Gastrocnemius medialis (tissue), 4 donors: ENCODE results near the gene ARHGAP36.

Experiments
- POLR2A ChIP-seq, 2 donors: fragments of 450-650 bp; IDR thresholded peaks; one replicate each; pipeline ENCODE4 v1.6.1; 2017; ENCODE audit warnings: antibody characterized with exemption in 2 of 2, mild to moderate bottlenecking in 2 of 2, moderate library complexity in 2 of 2
- TF ChIP-seq, protein P1 (sequence below), 5 experiments: fragments of 450-650 bp in 3 of 5; fragments of 200-600 bp in 2 of 5; sonication (generic) in 2 of 5; IDR thresholded peaks in 4 of 5; conservative IDR thresholded peaks in 1 of 5; 1 replicate in 4 of 5; 2 replicates in 1 of 5; pipeline ENCODE4 v1.5.1; 2016 to 2019; ENCODE audit warnings: antibody characterized with exemption in 5 of 5, mild to moderate bottlenecking in 3 of 5, moderate library complexity in 3 of 5

GRCh38 chrX:131047180-131047579 lies 11.0 kb upstream of the ARHGAP36 start:
- TF ChIP-seq, protein P1, sequence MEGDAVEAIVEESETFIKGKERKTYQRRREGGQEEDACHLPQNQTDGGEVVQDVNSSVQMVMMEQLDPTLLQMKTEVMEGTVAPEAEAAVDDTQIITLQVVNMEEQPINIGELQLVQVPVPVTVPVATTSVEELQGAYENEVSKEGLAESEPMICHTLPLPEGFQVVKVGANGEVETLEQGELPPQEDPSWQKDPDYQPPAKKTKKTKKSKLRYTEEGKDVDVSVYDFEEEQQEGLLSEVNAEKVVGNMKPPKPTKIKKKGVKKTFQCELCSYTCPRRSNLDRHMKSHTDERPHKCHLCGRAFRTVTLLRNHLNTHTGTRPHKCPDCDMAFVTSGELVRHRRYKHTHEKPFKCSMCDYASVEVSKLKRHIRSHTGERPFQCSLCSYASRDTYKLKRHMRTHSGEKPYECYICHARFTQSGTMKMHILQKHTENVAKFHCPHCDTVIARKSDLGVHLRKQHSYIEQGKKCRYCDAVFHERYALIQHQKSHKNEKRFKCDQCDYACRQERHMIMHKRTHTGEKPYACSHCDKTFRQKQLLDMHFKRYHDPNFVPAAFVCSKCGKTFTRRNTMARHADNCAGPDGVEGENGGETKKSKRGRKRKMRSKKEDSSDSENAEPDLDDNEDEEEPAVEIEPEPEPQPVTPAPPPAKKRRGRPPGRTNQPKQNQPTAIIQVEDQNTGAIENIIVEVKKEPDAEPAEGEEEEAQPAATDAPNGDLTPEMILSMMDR (IDR thresholded peaks at IDR 0.05 in 4 of 5, conservative IDR thresholded peaks at IDR 0.05 in 1 of 5): no peak
- no peak for TF ChIP-seq POLR2A (IDR thresholded peaks at IDR 0.05)
